HG02973 (cell line): Measurements from ENCODE around the gene WDR20.

Source experiments
- ATAC-seq: cut with Tn5 transposase; IDR thresholded peaks from one replicate; pipeline ENCODE4 v1.9.1; 2021; ENCODE audit warnings: moderate library complexity; ENCODE audit not compliant: unreplicated experiment

Gene WDR20

GRCh38 chr14:102196039-102196901 is 56.6 kb downstream of the WDR20 start:
- ATAC-seq, result no peak

GRCh38 chr14:102196902-102197230 is 57.2 kb downstream of the WDR20 start:
- ATAC-seq, result no peak

GRCh38 chr14:102197317-102197853 is 57.7 kb downstream of the WDR20 start:
- ATAC-seq, result no peak

GRCh38 chr14:102200690-102201352 is 61.1 kb downstream of the WDR20 start:
- no peak for ATAC-seq

DNA sequence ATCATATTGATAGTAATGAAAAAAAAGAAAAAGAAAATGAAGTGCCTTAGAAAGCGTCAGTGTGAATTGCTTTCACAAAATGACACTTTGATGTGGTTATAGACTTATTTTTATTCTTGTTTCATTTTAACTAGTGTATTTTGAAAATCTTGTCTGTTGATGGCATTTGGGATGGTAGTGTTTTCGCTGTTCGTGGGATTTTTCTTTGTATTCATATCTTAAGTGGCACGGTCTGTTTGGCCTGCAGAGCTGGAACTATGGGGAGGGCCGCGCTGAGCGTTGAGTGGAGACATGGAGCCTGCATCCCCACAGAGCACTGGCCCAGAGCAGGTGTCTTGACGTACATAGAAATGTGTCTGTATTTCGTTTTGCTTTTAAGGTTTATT is 61.6 kb downstream of the WDR20 start:
- no peak for ATAC-seq

DNA sequence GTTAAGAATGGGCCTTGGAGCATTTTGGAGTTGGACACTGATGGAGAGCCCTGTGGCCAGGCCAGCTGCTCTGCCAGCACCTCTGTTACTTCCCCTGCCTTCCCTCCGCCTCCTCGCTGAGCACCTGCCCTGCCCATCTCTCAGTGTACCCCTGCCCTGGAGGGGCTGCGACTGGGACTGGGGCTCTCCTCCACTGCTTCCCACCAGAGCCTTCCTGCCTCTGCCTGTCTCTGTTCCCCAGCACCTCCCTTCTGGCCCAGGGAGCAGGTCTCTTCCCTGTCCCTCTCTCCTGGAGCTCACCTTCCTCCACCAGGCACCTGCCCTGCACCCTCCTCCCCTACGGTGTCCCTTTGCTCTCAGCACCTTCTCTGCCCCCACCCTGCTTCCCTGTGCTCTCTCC is 62.1 kb downstream of the WDR20 start:
- no peak for ATAC-seq

GRCh38 chr14:102202944-102203343 is 63.2 kb downstream of the WDR20 start:
- no peak for ATAC-seq

GRCh38 chr14:102203382-102203781 is 63.7 kb downstream of the WDR20 start:
- ATAC-seq, result no peak

DNA sequence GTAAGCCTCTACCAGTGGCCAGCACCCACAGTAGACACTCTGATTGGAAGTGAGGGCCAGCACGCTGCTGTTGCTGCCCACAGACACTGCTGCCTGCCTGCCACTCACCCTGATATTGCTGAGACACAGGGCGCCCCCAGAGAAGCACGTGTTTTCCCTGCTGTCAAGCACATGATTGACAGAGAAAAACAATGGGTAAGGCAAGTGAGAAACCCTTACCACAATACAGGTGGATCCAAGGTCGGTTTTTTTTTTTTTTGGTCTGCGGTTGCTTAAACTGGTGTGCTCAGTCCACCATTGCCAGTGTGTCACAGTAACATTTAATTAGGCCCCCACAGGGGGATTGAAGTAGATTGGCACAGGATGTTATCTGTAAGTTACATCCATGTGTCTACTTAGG is 65.9 kb downstream of the WDR20 start:
- ATAC-seq, result no peak

- ATAC-seq, result no peak
Observed at GRCh38 chr14:102206918-102207317, 67.2 kb downstream of the WDR20 start.

GRCh38 chr14:102207831-102208365 is 68.2 kb downstream of the WDR20 start:
- ATAC-seq, result no peak

GRCh38 chr14:102208741-102209140 is 69.0 kb downstream of the WDR20 start:
- no peak for ATAC-seq

DNA sequence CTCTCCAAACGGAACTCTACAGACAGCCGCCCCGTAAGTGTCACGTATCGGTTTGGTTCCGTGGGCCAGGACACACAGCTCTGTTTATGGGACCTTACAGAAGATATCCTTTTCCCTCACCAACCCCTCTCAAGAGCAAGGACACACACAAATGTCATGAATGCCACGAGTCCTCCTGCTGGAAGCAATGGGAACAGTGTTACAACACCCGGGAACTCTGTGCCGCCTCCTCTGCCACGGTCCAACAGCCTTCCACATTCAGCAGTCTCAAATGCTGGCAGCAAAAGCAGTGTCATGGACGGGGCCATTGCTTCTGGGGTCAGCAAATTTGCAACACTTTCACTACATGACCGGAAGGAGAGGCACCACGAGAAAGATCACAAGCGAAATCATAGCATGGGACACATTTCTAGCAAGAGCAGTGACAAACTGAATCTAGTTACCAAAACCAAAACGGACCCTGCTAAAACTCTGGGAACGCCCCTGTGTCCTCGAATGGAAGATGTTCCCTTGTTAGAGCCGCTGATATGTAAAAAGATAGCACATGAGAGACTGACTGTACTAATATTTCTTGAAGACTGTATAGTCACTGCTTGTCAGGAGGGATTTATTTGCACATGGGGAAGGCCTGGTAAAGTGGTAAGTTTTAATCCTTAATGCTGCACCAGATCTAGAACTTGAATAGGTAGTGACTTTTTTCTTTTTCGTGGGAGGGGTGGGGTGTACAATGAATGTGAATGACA is 69.7 kb downstream of the WDR20 start:
- no peak for ATAC-seq

GRCh38 chr14:102210421-102211042 is 70.8 kb downstream of the WDR20 start:
- ATAC-seq, result no peak

- no peak for ATAC-seq
Observed at GRCh38 chr14:102211240-102211639, 71.5 kb downstream of the WDR20 start.

GRCh38 chr14:102212356-102212755 is 72.7 kb downstream of the WDR20 start:
- no peak for ATAC-seq

- no peak for ATAC-seq
Observed at GRCh38 chr14:102212845-102213244, 73.1 kb downstream of the WDR20 start.

DNA sequence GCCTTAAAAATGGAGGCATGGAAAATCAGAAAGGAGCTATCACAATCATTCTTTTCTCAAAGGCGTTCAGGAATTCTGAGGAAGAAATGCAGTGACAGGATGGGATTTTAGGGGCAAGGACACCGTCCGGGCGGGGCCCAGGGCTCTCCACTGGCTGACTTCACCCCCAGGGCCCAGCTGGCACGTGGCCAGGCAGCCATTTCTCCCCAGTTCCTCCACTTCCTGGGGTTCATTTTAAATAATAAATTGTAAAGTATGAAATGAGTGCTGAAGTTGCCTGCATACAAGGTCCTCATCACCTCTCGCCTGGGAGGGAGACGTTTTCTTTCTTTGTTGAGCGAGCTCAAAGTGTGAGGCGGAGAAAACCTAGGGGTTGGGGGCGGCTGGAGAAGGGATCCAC is 73.8 kb downstream of the WDR20 start:
- ATAC-seq, result no peak

GRCh38 chr14:102213984-102214658 is 74.4 kb downstream of the WDR20 start:
- ATAC-seq, result no peak

DNA sequence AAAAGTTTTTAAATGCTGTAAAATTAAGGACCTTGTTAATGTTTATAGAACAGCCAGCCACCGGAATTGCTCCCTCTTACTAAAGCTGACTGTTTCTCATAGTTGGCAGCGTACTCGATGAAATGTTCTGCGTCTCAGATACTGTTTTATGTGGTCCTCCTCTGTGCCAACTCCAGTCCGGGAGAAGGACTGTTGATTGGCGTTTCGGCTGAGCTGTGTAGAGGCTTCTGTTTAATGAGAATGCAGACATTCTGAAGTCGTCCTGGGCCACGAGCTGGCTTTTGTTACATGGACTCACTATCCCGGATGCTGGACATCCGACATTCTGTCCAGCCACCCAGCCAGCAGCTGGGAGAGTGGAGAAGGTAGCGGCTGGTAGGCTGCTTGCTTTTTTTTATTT is 75.4 kb downstream of the WDR20 start:
- ATAC-seq, result no peak
